PC-9 (cell line): ENCODE results near the gene SPTBN5. TPM values are rescaled to one million over a fixed set of nuclear protein-coding genes. Genes with fewer than 3 reads are reported as not detected.

Source experiments
- BruUV-seq: library from RNA; stranded (reverse); fragments of 400-500 nt; replicated peaks from 2 replicates; lab custom pipeline; 2021; lab: Mats Ljungman, UMichigan
- CTCF ChIA-PET: fragments of 300-600 bp; sonication (Branson Sonifier 250); formaldehyde crosslinking; loops from one replicate; lab custom pipeline; 2022; ENCODE audit warnings: antibody characterized with exemption; lab: Charles Lee
- POLR2A ChIA-PET: fragments of 300-600 bp; sonication (Branson Sonifier 250); formaldehyde crosslinking; loops from one replicate; lab custom pipeline; 2022; ENCODE audit warnings: antibody characterized with exemption; ENCODE audit not compliant: unreplicated experiment; lab: Charles Lee
- DNase-seq, 2 experiments: peaks; one replicate each; pipeline versions ENCODE4 v3.0.0 to v3.0.0-alpha.2; 2015 to 2022; ENCODE audit warnings: mixed read lengths in 1 of 2
- H2AFZ ChIP-seq: fragments of 200-600 bp; sonication (generic); 2 replicates; pipeline ENCODE4 v1.8.1; 2017; ENCODE audit warnings: antibody characterized with exemption
- H3F3A ChIP-seq: fragments of 200-600 bp; sonication (generic); 2 replicates; pipeline ENCODE4 v1.8.1; 2017; ENCODE audit warnings: antibody characterized with exemption, mild to moderate bottlenecking, low read depth; ENCODE audit not compliant: insufficient read depth
- H3K27ac ChIP-seq: fragments of 200-600 bp; sonication (generic); 2 replicates; pipeline ENCODE4 v1.6.1; 2016; ENCODE audit warnings: mixed run types
- H3K27me3 ChIP-seq: fragments of 200-600 bp; sonication (generic); 2 replicates; pipeline ENCODE4 v1.6.1; 2016; ENCODE audit warnings: low read depth, mixed run types; ENCODE audit not compliant: insufficient read depth
- H3K36me3 ChIP-seq: fragments of 200-600 bp; sonication (generic); 2 replicates; pipeline ENCODE4 v1.6.1; 2016; ENCODE audit warnings: low read depth, mixed run types
- H3K4me1 ChIP-seq: fragments of 200-600 bp; sonication (generic); replicated peaks from 2 replicates; pipeline ENCODE4 v1.6.1; 2016; ENCODE audit warnings: mixed run types; ENCODE audit not compliant: insufficient read depth
- H3K4me2 ChIP-seq: fragments of 200-600 bp; sonication (generic); 2 replicates; pipeline ENCODE4 v1.6.1; 2017; ENCODE audit warnings: mixed run types
- H3K4me3 ChIP-seq: fragments of 200-600 bp; sonication (generic); 2 replicates; pipeline ENCODE4 v1.6.1; 2016; ENCODE audit warnings: mixed run types
- H3K79me2 ChIP-seq: fragments of 200-600 bp; sonication (generic); 2 replicates; pipeline ENCODE4 v1.6.1; 2017; ENCODE audit warnings: low read depth, mixed run types
- H3K9me2 ChIP-seq: fragments of 200-600 bp; sonication (generic); 2 replicates; pipeline ENCODE4 v1.8.1; 2017; ENCODE audit warnings: mild to moderate bottlenecking; ENCODE audit not compliant: insufficient read depth
- H3K9me3 ChIP-seq: fragments of 200-600 bp; sonication (generic); 2 replicates; pipeline ENCODE4 v1.8.1; 2016; ENCODE audit warnings: low read depth; ENCODE audit not compliant: insufficient read depth
- H4K20me1 ChIP-seq: fragments of 200-600 bp; sonication (generic); 2 replicates; pipeline ENCODE4 v1.8.1; 2017; ENCODE audit not compliant: insufficient read depth
- CTCF ChIP-seq: fragments of 200-600 bp; sonication (generic); conservative IDR thresholded peaks from 2 replicates; pipeline ENCODE4 v1.6.1; 2017; ENCODE audit warnings: mixed run types, antibody characterized with exemption, mild to moderate bottlenecking, moderate library complexity
- EZH2 ChIP-seq: fragments of 200-600 bp; sonication (generic); IDR thresholded peaks from 2 replicates; pipeline ENCODE4 v1.8.0; 2017; ENCODE audit warnings: antibody characterized with exemption, low read depth
- intact Hi-C: fragments of 100-400 bp; cut with micrococcal nuclease; formaldehyde crosslinking; loops from one replicate; pipeline ENCODE4 v1.10.0; 2022; ENCODE audit not compliant: unreplicated experiment
- total RNA-seq: library from RNA; stranded (reverse); gene quantifications from 2 replicates; pipeline ENCODE4 v1.2.3, GENCODE V29; 2021

The SPTBN5 gene
- total RNA-seq, 1 experiment from 2014 or later = 2.6 TPM

DNA sequence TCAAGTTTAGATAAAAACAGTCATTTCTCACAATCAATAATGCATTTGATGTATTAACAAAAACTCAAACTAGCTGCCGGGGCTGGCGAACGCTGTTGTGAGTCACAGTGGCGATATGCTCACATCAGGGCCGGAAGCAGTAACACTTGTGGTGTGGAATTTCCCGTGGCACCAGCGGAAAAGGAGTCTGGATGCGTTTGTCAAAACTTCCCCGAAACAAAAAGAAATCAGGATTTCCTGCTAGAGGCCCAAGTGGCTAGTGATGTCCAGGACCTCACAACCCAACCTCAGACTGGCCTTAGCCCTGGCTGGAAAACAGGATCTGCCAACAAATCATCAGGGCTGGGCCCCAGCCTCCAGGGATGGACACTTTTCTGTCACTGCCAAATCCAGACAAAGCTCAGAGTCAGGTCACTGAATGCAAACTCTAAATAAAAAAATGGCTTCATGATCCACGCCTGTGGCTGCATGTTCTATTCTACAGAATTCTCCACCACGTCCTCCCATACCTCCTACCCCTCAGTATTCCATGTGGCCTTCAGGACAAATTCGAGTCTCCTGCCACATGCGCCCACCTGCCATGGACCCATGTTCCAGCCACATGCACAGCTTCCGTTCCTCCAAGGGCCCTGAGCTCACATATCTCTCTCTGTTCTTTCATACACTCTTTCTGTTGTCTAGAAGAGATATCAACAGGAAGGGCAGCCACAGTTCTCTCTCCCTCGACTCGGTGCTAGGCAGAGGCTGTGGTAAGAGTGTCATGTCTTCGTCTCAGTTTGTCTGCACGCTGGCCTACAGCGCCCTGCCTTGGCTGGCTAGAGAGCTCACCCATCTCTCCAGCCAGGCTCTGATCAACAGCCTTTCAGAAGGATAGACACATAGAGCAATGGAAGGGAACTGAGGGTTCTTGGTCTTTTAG lies 43.1 kb upstream of the SPTBN5 start:
- BruUV-seq = no TSS peak
- no peak overlapping the region for H2AFZ ChIP-seq
- no peak overlapping the region for H3K27ac ChIP-seq

GRCh38 chr15:41936155-41936554 lies 42.3 kb upstream of the SPTBN5 start:
- Histone ChIP-seq H3K9me3 (no peaks in the 10 kb centered on the region), H2AFZ (no peak overlapping the region), H3K27ac (no peak overlapping the region), H3K4me2 (no peak overlapping the region), H3K27me3 (no peaks in the 10 kb centered on the region), H3K36me3 (no peaks in the 10 kb centered on the region), H3K9me2 (no peaks in the 10 kb centered on the region), H3K79me2 (no peaks in the 10 kb centered on the region), H4K20me1 (0 out of 2 replicates have a peak, but pooled peaks cover under 1% of the 10 kb centered on the region), H3F3A (peaks cover 9% of the 10 kb centered on the region), H3K4me1 (peaks cover 32% of the 10 kb centered on the region), H3K4me3 (no peak overlapping the region)
- no peak for DNase-seq
- POLR2A ChIA-PET = interaction anchor here (0.6 kb wide), 1 partner anchor 1020 kb away, joined by 11 read pairs; no protein-coding TSS in a partner anchor
- CTCF ChIA-PET = no interaction called here
- TF ChIP-seq CTCF (no peak), EZH2 (no peak)
- BruUV-seq = no TSS peak
- intact Hi-C loops = no loop called here

More for the DNA sequence above, 43.1 kb upstream of the SPTBN5 start:
- H4K20me1 ChIP-seq = no peaks in the 10 kb centered on the region
- no peaks in the 10 kb centered on the region for H3K9me2 ChIP-seq
- H3K27me3 ChIP-seq = no peaks in the 10 kb centered on the region
- DNase-seq = no peak
- H3K4me3 ChIP-seq = no peak overlapping the region
- no peak for TF ChIP-seq EZH2
- TF ChIP-seq CTCF = no peak
- peaks cover 9% of the 10 kb centered on the region; the same call in 1 of the 2 replicates for H3F3A ChIP-seq
- H3K79me2 ChIP-seq = no peaks in the 10 kb centered on the region
- intact Hi-C loops = no loop called here
- CTCF ChIA-PET = no interaction called here
- no peaks in the 10 kb centered on the region for H3K9me3 ChIP-seq
- H3K4me2 ChIP-seq = no peak overlapping the region
- no peaks in the 10 kb centered on the region for H3K36me3 ChIP-seq
- H3K4me1 ChIP-seq = peaks cover 30% of the 10 kb centered on the region
- POLR2A ChIA-PET = interaction anchor here (0.6 to 0.7 kb wide), 3 partner anchors 31 to 1020 kb away, joined by 3 to 11 read pairs (median 4); no protein-coding TSS in a partner anchor

- H2AFZ ChIP-seq = no peak overlapping the region
Observed at GRCh38 chr15:41935566-41936020, 41.7 kb upstream of the SPTBN5 start.

More at GRCh38 chr15:41935566-41936020, 41.7 kb upstream of the SPTBN5 start:
- H3K79me2 ChIP-seq = no peaks in the 10 kb centered on the region
- no TSS peak for BruUV-seq
- no peak overlapping the region for H3K27ac ChIP-seq
- H3K9me3 ChIP-seq = no peaks in the 10 kb centered on the region
- peak in 1 of 2 experiments; percentile 28 for DNase-seq
- ChIA-PET CTCF (no interaction called here), POLR2A (no interaction called here)
- no peaks in the 10 kb centered on the region for H3K36me3 ChIP-seq
- H3K27me3 ChIP-seq = no peaks in the 10 kb centered on the region
- peaks cover 10% of the 10 kb centered on the region for H3F3A ChIP-seq
- peaks cover 38% of the 10 kb centered on the region for H3K4me1 ChIP-seq
- peaks cover 2% of the 10 kb centered on the region; the same call in 1 of the 2 replicates for H4K20me1 ChIP-seq
- TF ChIP-seq CTCF (no peak), EZH2 (no peak)
- intact Hi-C loops = loop anchor here (2.0 kb wide), 1 partner anchor 35 kb away; no protein-coding TSS in a partner anchor
- H3K4me2 ChIP-seq = no peak overlapping the region
- no peaks in the 10 kb centered on the region for H3K9me2 ChIP-seq
- H3K4me3 ChIP-seq = no peak overlapping the region
